Activated CD8-positive, alpha-beta memory T cell treated with anti-CD3 and anti-CD28 coated beads, Interleukin-2, amount 50 U/mL, for 24 hours (primary cell): ENCODE data around the gene COL6A3.
"Not testable (repeated sequence)": the region's sequence is repeated elsewhere in the genome, so short reads cannot be mapped to it uniquely, and the experiment has no call there.

Source experiments
- DNase-seq: peaks from one replicate; pipeline ENCODE4 v3.0.0-alpha.2; 2020; ENCODE audit errors: extremely low read depth

COL6A3 gene

GRCh38 chr2:237315170-237315828, 98.7 kb downstream of the COL6A3 start:
- no peak for DNase-seq

GRCh38 chr2:237314681-237315080, 99.3 kb downstream of the COL6A3 start:
- no peak for DNase-seq

- no peak for DNase-seq
These were observed 99.8 kb downstream of the COL6A3 start for GRCh38 chr2:237314198-237314597.

- DNase-seq: no peak
These were observed 101.8 kb downstream of the COL6A3 start for GRCh38 chr2:237312021-237312755.

GRCh38 chr2:237310515-237311114, 103.3 kb downstream of the COL6A3 start:
- DNase-seq: no peak

DNA sequence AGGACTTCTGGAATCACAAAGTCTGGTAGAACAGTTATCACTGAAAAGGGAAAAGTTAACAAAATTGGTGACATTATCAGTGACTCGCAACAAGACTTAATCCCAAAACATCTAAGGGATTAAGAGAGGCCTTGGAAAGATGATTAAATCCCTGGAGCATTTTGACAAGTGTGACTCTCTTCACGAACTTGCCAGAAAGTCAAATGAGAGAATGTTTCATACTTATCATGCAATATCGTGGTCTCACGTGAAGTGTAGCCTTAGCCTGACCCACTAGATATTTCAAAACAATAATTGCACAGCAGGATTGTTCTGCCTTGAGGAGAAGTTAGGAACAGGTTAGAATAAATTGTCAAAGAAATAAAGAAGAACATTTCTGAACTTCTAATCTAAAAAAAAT, 104.5 kb downstream of the COL6A3 start:
- DNase-seq: no peak

- DNase-seq: no peak
These were observed 105.0 kb downstream of the COL6A3 start for GRCh38 chr2:237309011-237309410.

DNA sequence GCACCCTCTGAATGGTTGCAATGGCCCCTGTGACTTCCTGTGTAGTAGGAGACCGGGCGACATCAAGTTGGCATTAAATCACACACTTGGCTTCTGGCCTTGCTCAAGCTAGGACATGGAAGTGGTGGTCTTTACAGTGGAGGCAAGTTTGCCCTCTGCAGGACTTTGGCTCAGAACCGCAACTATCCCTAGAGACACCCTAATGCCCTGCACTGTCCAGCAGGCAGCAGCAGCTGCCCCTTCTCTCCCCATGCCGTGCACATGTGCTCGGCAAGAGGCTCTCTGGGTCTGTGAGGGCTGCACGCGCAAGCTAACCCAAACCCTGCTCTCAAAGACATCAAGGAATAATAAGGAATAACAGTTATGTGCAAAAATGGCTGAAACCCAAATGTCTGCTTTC, 106.5 kb downstream of the COL6A3 start:
- DNase-seq: no peak

GRCh38 chr2:237306787-237307170, 107.2 kb downstream of the COL6A3 start:
- DNase-seq: no peak

DNA sequence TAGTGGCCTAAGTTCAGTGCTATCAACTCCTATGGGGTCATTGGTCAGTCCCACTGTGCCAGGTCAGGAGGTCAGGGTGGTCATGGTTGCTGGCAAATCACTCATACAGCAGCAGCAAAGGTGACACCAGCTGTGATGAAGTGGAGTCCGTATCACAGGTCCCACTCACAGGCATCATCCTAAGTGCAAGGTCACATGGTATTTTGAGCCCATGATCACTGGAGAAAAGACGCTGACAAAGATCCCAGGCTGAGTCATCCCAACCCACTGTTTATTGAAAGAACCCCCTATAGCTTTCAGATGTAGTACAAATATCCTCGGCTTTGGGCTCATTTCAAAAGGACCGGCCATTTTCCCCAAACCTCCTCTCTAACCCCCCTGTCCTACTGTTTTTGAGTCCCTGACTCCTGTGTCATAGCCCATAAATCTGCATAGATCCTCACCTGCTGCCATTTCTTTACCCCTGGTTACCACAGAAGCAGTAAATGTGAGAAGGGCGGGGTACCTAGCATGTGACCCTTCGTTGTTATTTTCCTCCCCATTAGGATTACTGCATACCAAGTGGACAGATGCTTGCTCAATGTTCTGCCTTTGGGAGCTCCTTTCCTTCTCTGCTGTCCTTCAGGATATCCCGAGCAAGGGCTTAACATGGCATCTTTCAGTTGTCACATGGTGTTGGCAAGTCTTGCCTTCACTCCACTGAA, 107.7 kb downstream of the COL6A3 start:
- no peak for DNase-seq

DNA sequence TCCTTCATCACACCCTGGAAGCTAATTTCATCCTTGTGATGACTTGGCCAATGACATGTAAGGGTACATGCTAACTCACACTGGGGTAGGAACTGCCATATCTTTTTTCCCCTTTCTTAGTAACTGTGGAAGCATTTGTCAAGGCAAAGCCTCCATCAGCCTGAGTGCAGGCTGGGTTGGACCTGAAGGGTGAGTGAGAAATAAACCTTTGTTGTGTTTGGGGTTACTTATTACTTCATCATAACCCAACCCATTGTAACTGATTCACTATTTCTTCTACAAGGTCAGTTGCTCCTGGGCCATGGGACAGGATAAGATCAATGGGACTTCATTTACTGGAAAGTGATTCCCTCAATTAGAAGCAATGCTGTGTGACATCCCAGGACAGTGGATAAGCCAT, 108.4 kb downstream of the COL6A3 start:
- DNase-seq: no peak

DNA sequence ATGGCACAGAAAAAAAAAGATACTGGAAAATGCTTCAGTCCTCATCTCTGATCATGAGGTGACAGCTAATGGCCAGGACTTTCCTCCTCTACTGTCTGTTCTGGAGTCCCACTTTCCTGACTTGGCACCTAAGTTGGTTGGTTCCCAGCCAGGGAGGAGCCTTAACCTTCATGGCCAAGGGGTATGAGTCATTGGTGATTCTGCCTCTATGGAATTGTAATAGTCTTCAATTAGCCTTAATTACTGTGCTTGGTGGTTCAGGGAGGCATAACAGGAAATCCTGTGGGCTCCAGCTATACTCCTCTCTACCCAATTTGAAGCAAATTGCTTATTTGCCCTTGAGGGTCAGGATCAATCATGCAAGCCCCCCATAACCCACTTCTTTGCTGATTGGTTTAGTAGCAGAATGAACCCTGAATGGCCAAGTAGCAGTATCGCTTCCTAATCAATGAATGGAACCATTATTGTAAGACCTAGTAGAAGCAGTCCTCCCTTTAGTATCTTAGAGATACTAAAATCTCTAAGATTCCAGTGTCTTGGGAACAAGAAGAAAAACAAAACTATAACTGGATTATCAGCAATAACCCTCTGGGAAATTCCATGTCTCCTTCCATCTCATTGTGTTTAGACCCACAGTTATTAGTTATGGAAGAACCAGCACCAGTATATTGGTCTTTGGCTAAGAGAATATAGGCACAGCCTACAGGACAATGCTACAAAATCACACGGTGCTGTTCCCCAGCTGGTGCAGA, 109.0 kb downstream of the COL6A3 start:
- no peak for DNase-seq

DNA sequence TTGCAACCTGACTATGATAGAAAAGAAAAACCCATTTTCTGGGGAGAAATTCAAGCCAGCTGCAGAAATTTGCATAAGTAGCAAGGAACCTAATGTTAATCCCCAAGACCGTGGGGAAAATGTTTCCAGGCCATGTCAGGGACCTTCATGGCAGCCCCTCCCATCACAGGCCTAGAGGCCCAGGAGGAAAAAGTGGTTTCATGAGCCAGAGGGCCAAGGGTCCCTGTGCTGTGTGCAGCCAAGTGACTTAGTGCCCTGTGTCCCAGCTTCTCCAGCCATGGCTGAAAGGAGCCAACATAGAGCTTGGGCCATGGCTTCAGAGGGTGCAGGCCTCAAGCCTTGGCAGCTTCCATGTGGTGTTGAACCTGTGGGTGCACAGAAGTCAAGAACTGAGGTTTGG, 110.7 kb downstream of the COL6A3 start:
- not testable (repeated sequence) for DNase-seq

- no peak for DNase-seq
These were observed 112.4 kb downstream of the COL6A3 start for GRCh38 chr2:237301595-237301994.

DNA sequence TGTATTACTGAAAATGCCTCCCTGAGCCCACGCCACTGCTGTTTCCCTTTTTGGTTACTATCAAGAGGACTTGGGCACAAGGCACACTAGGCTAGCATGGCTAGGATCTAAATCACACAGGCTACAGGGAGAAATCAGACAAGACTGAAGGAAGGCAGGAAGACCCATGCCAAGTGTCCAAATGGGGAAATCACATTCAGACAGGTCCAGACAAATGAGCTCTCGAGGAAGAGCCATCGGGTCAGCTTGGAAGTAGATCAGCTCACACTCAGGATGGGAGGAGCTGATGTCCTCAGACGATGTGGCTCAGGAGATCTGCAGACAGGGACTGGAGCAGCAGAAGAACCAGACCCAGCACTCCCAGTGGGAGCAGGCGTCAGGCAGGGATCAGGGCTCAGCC, 113.2 kb downstream of the COL6A3 start:
- DNase-seq: no peak

DNA sequence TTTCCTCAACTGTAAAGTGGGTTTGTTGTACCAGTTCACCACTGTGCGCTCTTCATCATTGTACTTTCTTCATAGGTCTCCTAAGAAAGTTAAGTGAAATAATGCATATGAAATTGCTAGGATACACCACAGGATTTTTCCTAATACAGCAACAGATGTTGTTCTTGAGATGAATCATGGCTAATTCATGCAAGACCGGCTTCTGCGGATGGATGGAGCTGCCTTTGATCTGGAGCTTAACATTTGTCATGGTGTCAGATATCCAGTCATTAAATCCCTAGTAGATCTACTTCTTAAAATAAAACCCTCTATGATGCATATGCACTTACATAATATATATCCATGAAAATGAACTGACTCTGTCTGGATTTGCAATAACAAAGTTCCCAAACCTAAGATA, 114.1 kb downstream of the COL6A3 start:
- no peak for DNase-seq

DNA sequence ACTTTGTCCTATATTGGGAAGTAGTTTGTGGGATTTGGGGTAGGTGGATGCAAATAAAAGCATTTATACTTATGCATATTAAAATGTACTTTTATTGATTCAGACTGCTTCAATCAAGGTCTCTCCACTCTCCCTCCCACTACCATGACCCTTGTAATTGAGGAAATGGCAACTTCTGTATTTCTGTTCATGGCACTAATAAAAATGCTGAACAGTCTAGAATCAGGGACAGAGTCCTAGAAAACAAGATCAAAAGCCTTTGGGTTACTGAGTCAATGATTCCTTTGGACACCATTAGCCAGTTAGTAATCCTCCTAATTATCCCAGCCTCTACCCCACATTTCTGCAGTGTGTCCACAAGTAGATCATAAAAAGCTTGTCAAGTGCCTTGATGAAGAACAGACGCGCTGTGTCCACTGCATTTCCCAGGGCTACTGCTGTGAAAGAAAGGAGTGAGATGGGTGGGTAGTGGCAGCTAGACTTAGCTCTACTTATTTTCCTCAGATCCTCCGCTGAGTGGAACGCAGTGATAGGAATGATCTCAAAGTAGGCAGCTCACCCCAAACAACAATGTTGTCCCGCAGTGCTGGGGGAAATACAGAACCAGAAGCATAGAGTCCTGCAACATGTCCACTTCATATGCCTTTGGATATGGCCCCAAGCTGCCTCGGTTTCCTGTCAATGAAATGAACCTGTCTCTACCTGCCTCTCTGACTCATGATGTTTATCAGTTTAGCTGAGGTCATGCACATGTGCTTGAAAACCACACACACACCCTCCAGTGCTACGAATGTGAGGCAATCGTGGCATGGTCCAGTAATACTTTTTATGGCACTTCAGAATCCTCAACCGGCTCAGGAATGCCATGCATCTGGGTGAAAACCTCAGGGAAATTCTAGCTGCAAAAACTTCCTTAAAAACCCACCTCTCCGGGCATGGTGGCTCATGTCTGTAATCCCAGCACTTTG, 115.5 kb downstream of the COL6A3 start:
- DNase-seq: no peak

DNA sequence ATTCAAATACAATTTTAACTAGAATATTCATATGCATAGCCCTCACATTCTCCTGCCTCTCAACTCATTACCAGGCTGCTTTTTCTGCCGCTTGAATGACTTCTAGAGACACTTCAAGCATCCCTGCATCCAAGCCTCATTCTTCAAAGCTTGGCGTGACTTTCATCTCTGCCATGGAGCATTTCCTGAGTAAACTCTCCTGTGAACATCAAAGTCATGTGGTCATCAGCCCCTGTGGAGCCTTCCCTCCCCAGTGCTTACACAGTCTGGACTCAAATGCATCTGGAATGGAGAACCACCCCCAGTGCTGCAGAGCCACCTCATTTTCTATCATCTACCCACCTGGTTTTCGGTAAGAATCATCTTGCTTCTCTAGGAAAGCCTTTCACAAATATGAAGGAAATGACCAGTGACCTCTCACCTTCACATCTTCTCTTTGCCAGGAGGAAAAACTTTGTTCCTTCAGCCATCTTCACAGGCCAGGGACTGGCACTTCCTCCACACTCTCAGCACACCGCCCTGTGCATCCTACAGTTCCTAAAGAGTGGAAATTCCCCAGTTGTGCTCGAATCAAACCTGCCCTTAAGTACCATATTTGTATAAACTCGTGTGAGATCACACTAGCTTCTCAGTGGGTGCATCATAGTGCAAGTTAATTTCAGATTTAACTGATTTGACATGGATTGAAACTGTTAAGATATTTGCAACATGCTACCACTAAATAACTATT, 116.4 kb downstream of the COL6A3 start:
- DNase-seq: no peak

DNA sequence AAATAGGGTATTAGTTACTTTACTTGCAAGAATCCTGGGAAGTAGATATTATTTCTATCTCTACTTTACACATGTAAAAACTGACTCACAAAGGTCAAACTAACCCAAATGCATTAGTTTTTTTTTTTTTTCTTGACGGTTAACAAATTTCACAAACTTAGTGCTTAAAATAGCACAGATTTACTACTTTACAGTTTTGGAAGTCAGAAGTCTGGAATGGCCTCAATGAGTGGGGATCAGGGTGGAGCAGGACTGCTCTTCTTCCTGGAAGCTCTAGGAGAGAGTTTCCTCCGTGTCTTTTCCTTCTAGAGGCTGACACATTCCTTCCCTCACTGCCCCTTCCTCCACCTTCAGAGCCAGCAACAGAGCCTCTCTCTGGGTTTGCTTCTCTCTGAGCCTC, 117.2 kb downstream of the COL6A3 start:
- DNase-seq: no peak

DNA sequence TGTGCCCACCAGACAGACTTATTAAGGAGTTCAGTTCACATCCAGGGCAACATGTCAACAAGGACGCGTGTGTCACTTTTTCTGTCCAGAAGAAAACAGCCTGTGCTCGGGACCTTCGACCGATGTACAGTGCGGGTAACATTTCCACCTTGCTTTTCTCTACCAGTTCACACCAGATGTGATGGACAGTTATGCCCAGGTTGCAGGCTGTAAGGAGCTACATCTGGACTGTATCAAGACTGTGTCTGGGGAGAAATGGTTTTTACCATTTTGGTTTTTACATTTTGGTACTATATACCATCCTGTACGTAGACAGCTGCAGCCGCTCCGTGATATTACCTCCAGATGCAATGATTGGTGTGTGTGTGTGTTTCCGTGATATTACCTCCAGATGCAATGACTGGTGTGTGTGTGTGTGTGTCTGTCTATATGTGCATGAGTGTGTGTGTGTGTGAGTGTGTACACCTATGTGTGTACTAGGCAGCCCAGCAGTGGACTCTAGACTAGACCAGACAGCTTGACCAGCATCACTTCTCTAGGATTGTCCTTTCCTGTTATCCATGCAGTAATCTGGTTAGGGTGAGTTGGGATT, 118.0 kb downstream of the COL6A3 start:
- no peak for DNase-seq
